ENCODE results near the gene FOXN1. TPM values are rescaled to one million over a fixed set of nuclear protein-coding genes. Genes with fewer than 3 reads are reported as not detected.

The FOXN1 gene
- total and polyA plus RNA-seq, 7 experiments from 2014 or later = not detected

DNA sequence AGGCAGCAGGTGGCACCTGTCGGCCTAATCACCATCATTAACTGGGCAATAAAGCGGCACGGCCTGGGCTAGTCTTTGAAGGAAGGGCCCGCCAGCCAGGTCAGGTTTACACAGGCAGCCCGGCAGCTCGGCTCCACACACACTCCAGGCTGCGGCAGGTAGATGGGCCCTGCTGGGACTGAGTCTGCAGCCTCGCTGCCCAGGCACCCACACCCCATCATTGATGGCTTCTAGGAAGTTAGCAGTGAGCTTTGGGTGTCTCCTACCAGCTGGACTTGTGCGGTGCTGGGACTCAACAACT is 6.8 kb upstream of the FOXN1 start:
- Histone ChIP-seq H3K4me1 (ENCODE audit: control insufficient read depth in 2 of 2, insufficient read depth in 2 of 2, low read length in 2 of 2) (no peaks in the 10 kb centered on the region), H3K36me3 (ENCODE audit: control insufficient read depth in 2 of 3, insufficient read depth in 3 of 3, low read length in 3 of 3) (no peaks in the 10 kb centered on the region), H3K4me3 (ENCODE audit: low read length) (no peak overlapping the region), H3K9me3 (ENCODE audit: control insufficient read depth in 2 of 3, low read length in 3 of 3) (no peaks in the 10 kb centered on the region), H3K27ac (ENCODE audit: low read depth, low read length) (no peak overlapping the region), H3K27me3 (ENCODE audit: control insufficient read depth in 2 of 2, insufficient read depth in 2 of 2, low read length in 2 of 2) (no peaks in the 10 kb centered on the region)
- Mint-ChIP-seq H3K27me3 (peaks cover 0 to 4% (median 0%) of the 10 kb centered on the region in 5 donors), H3K36me3 (no peaks in the 10 kb centered on the region), H3K27ac (no peak overlapping the region), H3K9me3 (no peaks in the 10 kb centered on the region), H3K4me1 (peaks cover 0 to 2% (median 0%) of the 10 kb centered on the region in 7 donors), H3K4me3 (no peak overlapping the region)
- intact Hi-C loops (cut with micrococcal nuclease) = no loop called here
- POLR2A ChIA-PET = no interaction called here
- CTCF ChIA-PET = interaction anchor here (0.7 to 1.7 kb wide), 2 partner anchors 12 to 54 kb away, joined by 3 read pairs; no protein-coding TSS in a partner anchor
- ATAC-seq = no peak
- DNase-seq = no peak

DNA sequence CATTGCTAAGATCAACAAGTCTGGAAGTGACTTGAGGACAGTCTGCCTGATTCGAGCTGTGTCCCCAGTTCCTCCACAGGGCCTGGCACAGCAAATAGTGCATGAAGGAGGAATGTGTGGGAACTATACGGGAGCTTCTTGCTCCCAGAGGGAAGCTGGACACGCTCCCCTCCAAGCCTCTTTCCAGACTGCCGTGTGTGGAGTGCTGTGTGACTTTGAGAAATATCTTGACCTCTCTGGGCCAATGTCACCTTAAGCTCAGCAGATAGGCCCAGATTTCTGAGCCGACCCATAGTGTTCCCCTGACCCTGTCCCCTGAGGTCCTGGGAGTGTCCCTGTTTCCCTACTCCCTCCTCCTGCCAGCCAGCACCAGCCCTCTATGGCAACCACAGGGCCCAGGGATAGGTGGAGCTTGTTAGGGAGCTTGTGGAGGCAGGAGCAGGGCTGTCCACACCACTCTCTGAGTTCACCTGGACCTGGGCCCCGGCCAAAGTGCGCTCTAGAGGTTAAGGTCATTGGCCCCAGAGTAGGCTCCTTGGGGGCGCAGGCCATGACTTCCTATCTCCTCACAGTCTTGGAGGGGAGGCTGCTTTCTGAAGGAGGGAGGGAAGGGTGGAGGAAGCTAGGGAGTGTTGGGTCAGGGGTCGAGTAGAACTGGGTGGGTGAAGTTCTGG is 6.3 kb upstream of the FOXN1 start:
- no peaks in the 10 kb centered on the region for H3K9me3 Mint-ChIP-seq
- H3K27me3 ChIP-seq (ENCODE audit: control insufficient read depth in 2 of 2, insufficient read depth in 2 of 2, low read length in 2 of 2) = no peaks in the 10 kb centered on the region
- intact Hi-C loops (cut with micrococcal nuclease) = no loop called here
- no peak for DNase-seq
- no peaks in the 10 kb centered on the region for H3K4me1 ChIP-seq (ENCODE audit: control insufficient read depth in 2 of 2, insufficient read depth in 2 of 2, low read length in 2 of 2)
- no peaks in the 10 kb centered on the region for H3K36me3 ChIP-seq (ENCODE audit: control insufficient read depth in 2 of 3, insufficient read depth in 3 of 3, low read length in 3 of 3)
- peaks cover 0 to 6% (median 0%) of the 10 kb centered on the region in 5 donors for H3K27me3 Mint-ChIP-seq
- H3K4me3 ChIP-seq (ENCODE audit: low read length) = no peak overlapping the region
- peak overlapping the region in 1 of 9 donors; percentile 65 for H3K27ac Mint-ChIP-seq
- no peaks in the 10 kb centered on the region for H3K36me3 Mint-ChIP-seq
- H3K9me3 ChIP-seq (ENCODE audit: control insufficient read depth in 2 of 3, low read length in 3 of 3) = no peaks in the 10 kb centered on the region
- CTCF ChIA-PET = interaction anchor here (0.6 to 1.7 kb wide), 3 partner anchors 13 to 53 kb away, joined by 3 read pairs; no protein-coding TSS in a partner anchor
- no peak for ATAC-seq
- no peak overlapping the region for H3K27ac ChIP-seq (ENCODE audit: low read depth, low read length)
- no peak overlapping the region for H3K4me3 Mint-ChIP-seq
- POLR2A ChIA-PET = no interaction called here
- peaks cover 0 to 2% (median 0%) of the 10 kb centered on the region in 7 donors for H3K4me1 Mint-ChIP-seq

DNA sequence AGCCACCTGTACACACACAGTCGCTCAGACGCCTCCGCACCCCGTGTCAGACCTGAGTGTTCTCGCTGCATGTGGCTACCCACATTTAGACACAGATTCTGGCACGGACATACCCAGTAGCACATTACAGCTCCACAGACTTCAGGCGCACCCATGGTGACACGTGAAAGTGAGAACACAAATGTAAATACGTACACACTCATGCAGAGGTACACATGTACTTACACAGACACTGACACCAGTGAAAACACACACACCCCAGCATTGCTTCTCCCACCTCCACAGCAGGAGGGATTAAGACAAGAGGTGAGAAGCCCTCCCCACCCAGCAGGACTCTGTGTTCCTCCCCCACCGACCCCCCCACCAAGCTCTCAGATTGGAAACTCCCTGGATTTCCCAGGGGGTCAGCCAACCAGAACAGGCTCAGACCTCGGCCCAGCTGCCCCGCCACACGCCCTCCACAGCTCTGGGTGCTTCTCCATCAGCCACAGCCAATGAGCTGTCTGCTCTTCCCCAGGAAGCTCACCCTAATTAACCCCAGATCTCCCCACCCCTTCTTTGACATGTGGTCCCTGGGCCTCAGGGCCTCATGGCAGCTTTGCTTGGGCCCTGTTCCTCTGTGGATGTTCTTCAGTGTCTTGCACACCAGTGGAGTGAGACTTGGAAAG is 5.3 kb upstream of the FOXN1 start:
- Histone ChIP-seq H3K27ac (ENCODE audit: low read depth, low read length) (no peak overlapping the region), H3K27me3 (ENCODE audit: control insufficient read depth in 2 of 2, insufficient read depth in 2 of 2, low read length in 2 of 2) (no peaks in the 10 kb centered on the region), H3K4me1 (ENCODE audit: control insufficient read depth in 2 of 2, insufficient read depth in 2 of 2, low read length in 2 of 2) (no peaks in the 10 kb centered on the region), H3K9me3 (ENCODE audit: control insufficient read depth in 2 of 3, low read length in 3 of 3) (no peaks in the 10 kb centered on the region), H3K36me3 (ENCODE audit: control insufficient read depth in 2 of 3, insufficient read depth in 3 of 3, low read length in 3 of 3) (no peaks in the 10 kb centered on the region), H3K4me3 (ENCODE audit: low read length) (no peak overlapping the region)
- peaks cover 0 to 9% (median 5%) of the 10 kb centered on the region in 5 donors for H3K27me3 Mint-ChIP-seq
- H3K36me3 Mint-ChIP-seq = no peaks in the 10 kb centered on the region
- H3K9me3 Mint-ChIP-seq = no peaks in the 10 kb centered on the region
- no peak for DNase-seq
- H3K27ac Mint-ChIP-seq = no peak overlapping the region
- ATAC-seq = no peak
- ChIA-PET CTCF (no interaction called here), POLR2A (interaction anchor here (0.6 kb wide), 1 partner anchor 115 kb away, joined by 3 read pairs; no protein-coding TSS in a partner anchor)
- H3K4me3 Mint-ChIP-seq = no peak overlapping the region
- H3K4me1 Mint-ChIP-seq = peaks cover 0 to 2% (median 0%) of the 10 kb centered on the region in 7 donors
- intact Hi-C loops (cut with micrococcal nuclease) = no loop called here

DNA sequence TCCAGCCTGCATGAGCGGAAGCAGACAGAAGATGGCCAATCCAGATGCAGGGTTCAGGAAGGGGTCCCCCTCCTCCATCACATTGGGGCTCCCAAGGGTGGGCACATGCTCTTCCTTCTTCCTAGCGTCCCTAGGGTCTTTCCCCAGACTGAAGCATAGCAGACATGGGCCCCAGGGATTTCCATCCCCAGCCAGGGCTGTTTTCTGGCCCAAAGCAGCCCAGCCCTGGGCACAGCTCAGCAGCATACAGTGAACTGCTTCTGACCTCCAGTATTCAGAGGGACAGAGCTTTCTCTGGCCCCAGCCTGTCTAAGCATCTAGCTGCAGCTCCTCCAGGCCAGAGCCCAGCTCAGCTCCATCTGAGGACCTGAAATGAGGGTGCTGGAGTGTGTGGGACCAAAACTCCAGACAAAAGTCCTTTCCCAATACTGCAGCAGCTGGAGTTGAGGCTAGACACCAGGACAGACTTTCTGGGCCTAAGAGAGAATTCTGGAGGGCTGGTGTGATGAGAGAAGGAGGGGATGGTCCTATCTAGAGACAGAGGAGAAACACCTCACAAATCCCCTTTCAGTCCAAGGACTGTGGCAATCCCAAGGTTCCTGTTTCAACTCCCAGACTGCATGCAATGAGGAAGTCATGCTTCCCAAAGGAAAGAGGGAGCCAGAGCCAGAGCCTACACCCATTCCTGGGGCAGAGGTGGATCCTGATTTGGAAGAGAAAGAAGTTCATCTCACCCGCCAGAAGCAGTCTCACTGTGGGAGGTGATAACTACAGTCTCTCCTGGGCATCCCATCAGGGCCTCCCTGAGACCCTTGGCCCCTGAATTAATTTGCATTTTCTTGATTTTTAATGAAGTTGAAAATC is 4.5 kb upstream of the FOXN1 start:
- H3K27me3 Mint-ChIP-seq = peaks cover 0 to 9% (median 7%) of the 10 kb centered on the region in 5 donors
- H3K27ac Mint-ChIP-seq = no peak overlapping the region
- intact Hi-C loops (cut with micrococcal nuclease) = no loop called here
- Histone ChIP-seq H3K9me3 (ENCODE audit: control insufficient read depth in 2 of 3, low read length in 3 of 3) (no peaks in the 10 kb centered on the region), H3K27ac (ENCODE audit: low read depth, low read length) (no peak overlapping the region), H3K4me3 (ENCODE audit: low read length) (no peak overlapping the region), H3K4me1 (ENCODE audit: control insufficient read depth in 2 of 2, insufficient read depth in 2 of 2, low read length in 2 of 2) (no peaks in the 10 kb centered on the region), H3K27me3 (ENCODE audit: control insufficient read depth in 2 of 2, insufficient read depth in 2 of 2, low read length in 2 of 2) (no peaks in the 10 kb centered on the region), H3K36me3 (ENCODE audit: control insufficient read depth in 2 of 3, insufficient read depth in 3 of 3, low read length in 3 of 3) (no peaks in the 10 kb centered on the region)
- peaks cover 0 to 2% (median 0%) of the 10 kb centered on the region in 7 donors for H3K4me1 Mint-ChIP-seq
- DNase-seq (no peak), ATAC-seq (no peak)
- no peaks in the 10 kb centered on the region for H3K36me3 Mint-ChIP-seq
- H3K9me3 Mint-ChIP-seq = no peaks in the 10 kb centered on the region
- no peak overlapping the region for H3K4me3 Mint-ChIP-seq
- CTCF ChIA-PET = no interaction called here
- POLR2A ChIA-PET = interaction anchor here (0.6 kb wide), 1 partner anchor 114 kb away, joined by 3 read pairs; no protein-coding TSS in a partner anchor

DNA sequence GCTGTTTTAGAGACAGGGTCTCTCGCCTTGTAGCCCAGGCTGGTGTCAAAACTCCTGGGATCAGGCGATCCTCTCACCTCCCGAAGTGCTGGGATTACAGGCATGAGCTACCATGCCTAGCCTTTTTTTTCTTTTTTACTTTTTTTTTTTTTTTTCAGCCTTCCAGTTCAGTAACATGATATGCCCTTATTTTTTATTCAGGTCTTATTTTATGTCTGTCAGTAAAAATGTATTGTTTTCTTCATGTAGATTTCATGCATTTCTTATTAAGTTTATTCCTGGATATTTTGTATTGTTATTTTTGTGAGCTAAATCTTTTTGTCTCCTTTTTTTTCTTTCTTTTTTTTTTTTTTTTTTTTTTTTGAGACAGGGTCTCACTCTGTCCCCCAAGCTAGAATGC is 2.7 kb upstream of the FOXN1 start:
- no peak for DNase-seq
- H3K27ac ChIP-seq (ENCODE audit: low read depth, low read length) = no peak overlapping the region
- H3K36me3 ChIP-seq (ENCODE audit: control insufficient read depth in 2 of 3, insufficient read depth in 3 of 3, low read length in 3 of 3) = no peaks in the 10 kb centered on the region
- Mint-ChIP-seq H3K4me3 (no peak overlapping the region), H3K27ac (no peak overlapping the region), H3K9me3 (no peaks in the 10 kb centered on the region), H3K4me1 (peaks cover 0 to 2% (median 0%) of the 10 kb centered on the region in 7 donors), H3K36me3 (no peaks in the 10 kb centered on the region), H3K27me3 (peaks cover 3 to 11% (median 7%) of the 10 kb centered on the region in 5 donors)
- no peak overlapping the region for H3K4me3 ChIP-seq (ENCODE audit: low read length)
- intact Hi-C loops (cut with micrococcal nuclease) = no loop called here
- no peak for ATAC-seq
- ChIA-PET POLR2A (interaction anchor here (0.6 kb wide), 1 partner anchor 13 kb away, joined by 3 read pairs; no protein-coding TSS in a partner anchor), CTCF (interaction anchor here (0.8 kb wide), 1 partner anchor 25 kb away, joined by 3 read pairs; no protein-coding TSS in a partner anchor)
- H3K9me3 ChIP-seq (ENCODE audit: control insufficient read depth in 2 of 3, low read length in 3 of 3) = no peaks in the 10 kb centered on the region
- no peaks in the 10 kb centered on the region for H3K4me1 ChIP-seq (ENCODE audit: control insufficient read depth in 2 of 2, insufficient read depth in 2 of 2, low read length in 2 of 2)
- H3K27me3 ChIP-seq (ENCODE audit: control insufficient read depth in 2 of 2, insufficient read depth in 2 of 2, low read length in 2 of 2) = no peaks in the 10 kb centered on the region

DNA sequence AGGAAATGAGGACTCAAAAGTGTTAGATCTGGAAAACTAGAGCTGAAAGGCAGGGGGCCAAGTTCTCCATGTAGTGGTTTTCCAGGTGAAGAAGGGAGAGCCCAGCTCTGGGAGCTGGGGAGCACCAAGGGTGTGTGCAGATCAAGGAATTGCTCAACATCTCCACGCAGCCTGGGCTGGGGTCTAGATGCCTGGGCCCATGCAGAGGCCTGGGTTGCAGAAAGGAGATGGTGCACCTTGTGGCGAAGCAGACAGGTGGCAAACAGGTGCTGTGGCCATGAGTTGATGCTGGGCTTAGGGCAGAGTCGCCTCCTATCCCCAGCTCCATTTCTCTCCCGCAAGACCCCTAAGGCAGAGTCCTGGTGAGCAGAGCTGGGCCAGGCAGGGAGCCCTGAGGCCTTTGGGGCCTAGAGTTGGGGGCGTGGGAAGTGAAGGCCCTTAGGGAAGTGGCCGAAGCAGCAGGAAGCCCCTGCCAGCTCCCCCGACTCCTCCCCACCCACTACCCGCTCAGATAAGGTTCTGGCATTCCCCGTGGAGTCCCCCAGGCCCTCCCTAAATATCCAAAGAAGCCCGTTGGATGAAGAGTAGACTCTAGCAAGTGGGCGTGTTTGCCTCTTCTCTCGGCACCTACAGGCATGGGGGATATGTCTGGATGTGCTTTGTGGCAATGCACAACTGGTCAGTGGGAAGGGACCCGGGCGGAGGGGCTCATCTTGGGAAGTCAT is 777 bp downstream of the FOXN1 start:
- H3K9me3 ChIP-seq (ENCODE audit: control insufficient read depth in 2 of 3, low read length in 3 of 3) = no peaks in the 10 kb centered on the region
- H3K27ac ChIP-seq (ENCODE audit: low read depth, low read length) = no peak overlapping the region
- no peak for ATAC-seq
- H3K27me3 ChIP-seq (ENCODE audit: control insufficient read depth in 2 of 2, insufficient read depth in 2 of 2, low read length in 2 of 2) = no peaks in the 10 kb centered on the region
- intact Hi-C loops (cut with micrococcal nuclease) = no loop called here
- no peak for DNase-seq
- Mint-ChIP-seq H3K27me3 (peaks cover 16 to 27% (median 21%) of the 10 kb centered on the region in 5 donors), H3K9me3 (no peaks in the 10 kb centered on the region), H3K27ac (no peak overlapping the region), H3K4me1 (no peaks in the 10 kb centered on the region), H3K4me3 (no peak overlapping the region), H3K36me3 (no peaks in the 10 kb centered on the region)
- no peak overlapping the region for H3K4me3 ChIP-seq (ENCODE audit: low read length)
- no peaks in the 10 kb centered on the region for H3K4me1 ChIP-seq (ENCODE audit: control insufficient read depth in 2 of 2, insufficient read depth in 2 of 2, low read length in 2 of 2)
- ChIA-PET POLR2A (no interaction called here), CTCF (no interaction called here)
- no peaks in the 10 kb centered on the region for H3K36me3 ChIP-seq (ENCODE audit: control insufficient read depth in 2 of 3, insufficient read depth in 3 of 3, low read length in 3 of 3)
